HG02623 (cell line): ENCODE results near the gene NDUFAB1.
"Not testable (repeated sequence)": the region's sequence is repeated elsewhere in the genome, so short reads cannot be mapped to it uniquely, and the experiment has no call there.

Experiments
- ATAC-seq: cut with Tn5 transposase; IDR thresholded peaks from one replicate; pipeline ENCODE4 v1.9.1; 2021; ENCODE audit warnings: moderate library complexity; ENCODE audit not compliant: unreplicated experiment

Gene NDUFAB1

DNA sequence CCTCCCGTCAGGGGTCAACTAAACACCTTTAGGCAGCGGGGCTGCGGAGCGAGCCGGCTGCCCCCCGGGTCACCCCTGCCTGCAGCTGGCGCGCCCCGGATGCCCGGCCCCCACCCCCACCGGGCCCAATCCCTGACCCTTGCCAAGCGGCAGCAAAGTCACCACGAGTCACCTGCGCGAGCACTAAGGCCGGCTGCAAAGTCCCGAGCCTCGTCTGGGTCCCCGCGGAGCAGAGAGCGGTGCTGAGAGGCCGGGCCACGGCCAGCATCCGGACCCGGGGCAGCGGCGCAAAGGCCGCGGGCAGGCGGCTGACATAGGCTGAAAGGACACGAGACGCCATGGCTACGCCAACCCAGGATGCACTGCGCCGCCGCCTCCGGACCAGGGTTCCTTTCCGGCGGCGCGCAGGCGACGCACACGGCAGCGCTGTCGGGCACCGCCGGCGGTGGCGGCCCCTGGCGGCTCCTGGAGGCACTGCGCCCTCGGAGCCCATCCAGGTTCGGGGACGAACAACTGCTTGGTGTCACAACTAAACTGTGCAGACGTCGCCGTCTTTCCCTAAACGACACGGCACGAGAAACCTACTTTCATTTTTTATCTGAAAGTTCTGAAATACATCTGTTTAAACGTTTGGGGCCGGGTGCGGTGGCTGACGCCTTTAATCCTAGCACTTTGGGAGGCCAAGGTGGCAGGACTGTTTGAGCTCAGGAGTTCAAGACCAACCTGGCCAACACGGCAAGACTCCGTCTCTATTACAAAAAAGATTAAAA, at the start of gene NDUFAB1:
TSS of gene NDUFAB1 (minus strand) at position 366 of the 770 bp plus-strand sequence. CDS start at position 340, 26 bp downstream.
- ATAC-seq: peak; percentile 80

DNA sequence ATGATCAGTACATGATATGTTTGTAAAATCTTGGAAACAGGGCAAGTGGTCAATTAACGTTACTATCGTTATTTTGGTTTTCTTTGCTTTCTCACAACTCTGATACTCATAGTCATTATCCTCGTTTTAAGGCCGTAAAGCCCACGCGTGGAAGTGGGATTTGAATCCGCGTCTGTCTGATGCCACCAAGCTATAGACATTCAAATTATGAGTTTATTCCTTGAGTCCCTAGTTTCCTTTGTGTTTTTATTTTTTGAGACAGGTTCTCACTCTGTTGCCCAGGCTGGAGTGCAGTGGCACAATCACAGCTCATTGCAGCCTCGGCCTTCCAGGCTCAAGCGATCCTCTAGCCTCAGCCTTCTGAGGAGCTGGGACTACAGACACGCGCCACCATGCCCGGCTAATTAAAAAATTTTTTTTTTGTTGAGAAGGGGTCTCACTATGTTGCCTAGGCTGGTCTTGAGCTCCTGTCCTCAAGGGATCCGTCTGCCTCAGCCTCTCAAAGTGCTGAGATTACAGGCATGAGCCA, 46.2 kb upstream of the NDUFAB1 start:
- ATAC-seq: no peak

DNA sequence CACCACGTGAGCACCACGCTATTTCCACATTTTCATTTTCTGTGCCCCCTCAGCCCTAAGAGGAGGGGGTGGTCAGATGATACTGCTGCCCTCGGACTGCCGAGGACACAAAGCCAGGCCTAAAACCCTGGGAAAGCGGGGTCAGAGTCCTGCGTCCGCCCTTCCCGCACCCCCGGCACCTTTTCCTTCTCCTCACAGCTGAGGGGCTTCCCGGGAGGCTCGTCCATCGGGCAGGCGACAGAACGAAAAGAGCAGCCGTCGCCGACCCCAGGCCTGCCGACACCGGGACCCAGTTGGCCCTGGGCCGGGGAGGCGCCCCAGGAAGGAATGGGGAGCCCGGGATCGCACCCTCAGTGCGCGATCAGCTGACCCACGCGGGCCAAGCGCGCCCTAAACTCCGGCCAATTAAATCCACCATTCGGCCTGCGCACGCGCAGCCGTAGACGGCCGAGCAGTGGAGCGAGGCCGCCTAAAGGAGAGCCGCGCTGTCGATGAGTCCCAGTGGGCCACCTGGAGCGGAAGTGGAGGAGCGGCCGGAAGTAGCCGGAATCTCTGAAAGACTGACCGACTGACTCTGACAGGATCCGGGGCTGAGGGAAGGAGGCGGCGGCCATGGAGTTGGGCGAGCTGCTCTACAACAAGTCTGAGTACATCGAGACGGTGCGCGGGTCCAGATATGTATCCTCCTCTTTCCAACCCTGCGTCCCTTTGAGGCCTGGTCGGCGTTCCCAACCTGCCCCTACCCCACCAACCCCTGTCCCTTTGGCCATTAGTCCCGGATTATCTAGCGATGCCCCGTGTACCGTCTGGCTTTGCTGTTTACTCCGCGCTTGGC, 45.0 kb upstream of the NDUFAB1 start, which contains the start of the genes DCTN5 and PALB2:
TSS of gene DCTN5 (plus strand) at position 536 of the 835 bp plus-strand sequence. CDS start at position 613, 77 bp downstream.
TSS of gene PALB2 (minus strand) at position 380 of the 835 bp plus-strand sequence. CDS start at position 227, 153 bp downstream.
- ATAC-seq: peak; percentile 92

DNA sequence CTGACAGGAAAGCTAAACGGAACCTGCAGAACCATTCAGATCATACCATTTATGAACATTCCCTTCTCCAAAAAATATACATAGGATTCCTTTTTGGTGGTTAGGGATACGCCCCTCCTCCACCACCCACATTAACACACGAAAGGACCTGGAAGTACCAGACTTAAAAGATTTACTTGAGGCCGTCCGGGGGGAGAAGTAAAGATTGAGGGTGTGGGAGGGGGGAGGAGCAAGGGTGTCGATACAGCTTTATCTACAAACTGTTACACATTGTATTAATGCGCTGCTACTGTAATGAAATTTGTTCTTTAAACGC, 44.5 kb upstream of the NDUFAB1 start:
- ATAC-seq: no peak

DNA sequence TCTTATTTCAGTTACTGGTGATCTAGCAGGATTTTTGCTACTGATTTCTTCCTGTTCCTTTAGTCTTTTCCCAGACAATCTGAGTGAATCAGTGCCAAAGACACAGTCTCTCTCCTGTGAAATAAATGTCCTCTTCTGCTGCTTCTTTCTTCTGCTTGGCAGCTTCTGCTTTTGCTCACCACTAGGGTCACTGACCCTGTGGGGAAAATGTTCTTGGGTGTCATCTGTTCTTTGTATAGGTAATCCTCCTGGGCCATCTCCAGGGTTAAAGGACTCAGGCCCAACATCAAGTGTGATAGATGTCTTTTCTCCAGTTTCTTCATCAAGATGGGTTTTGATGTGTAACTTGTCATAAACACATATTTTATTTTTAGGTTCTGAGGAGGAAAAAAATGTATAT, 39.8 kb upstream of the NDUFAB1 start:
- ATAC-seq: no peak

DNA sequence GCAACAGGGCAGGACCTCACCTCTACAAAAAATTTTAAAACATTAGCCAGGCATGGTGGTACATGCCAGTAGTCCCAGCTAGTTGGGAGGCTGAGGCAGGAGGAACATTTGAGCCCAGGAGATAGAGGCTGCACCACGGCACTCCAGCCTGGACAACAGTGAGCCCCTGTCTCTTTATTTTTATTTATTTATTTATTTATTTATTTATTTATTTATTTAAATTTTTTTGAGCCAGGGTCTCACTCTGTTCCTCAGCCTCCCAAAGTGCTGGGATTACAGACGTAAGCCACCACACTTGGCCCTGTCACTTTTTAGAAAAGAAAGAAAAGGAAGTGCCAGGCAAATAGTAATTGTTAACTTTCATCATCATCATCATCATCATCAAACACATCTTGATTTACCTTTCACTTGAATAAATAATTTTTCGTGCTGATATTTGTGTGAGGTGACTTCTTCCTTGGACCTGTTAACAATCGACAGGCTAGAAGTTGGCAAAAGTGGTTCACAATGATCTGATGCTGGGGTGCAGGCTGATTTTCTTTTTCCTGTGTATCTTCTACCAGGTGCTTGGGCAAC, 38.4 kb upstream of the NDUFAB1 start:
- no peak for ATAC-seq

DNA sequence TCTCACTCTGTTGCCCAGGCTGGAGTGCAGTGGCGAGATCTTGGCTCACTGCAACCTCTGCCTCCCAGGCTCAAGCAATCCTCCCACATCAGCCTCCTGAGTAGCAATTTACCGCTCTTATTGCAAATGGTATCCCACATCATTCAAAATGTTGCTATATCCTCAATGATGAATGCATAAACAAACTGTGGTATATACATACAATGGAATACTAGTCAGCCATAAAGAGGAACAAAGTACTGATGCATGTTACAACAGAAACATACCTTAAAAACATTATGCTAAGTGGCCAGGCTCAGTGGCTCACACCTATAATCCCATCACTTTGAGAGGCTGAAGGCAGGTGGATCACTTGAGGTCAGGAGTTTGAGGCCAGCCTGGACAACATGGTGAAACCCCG, 35.8 kb upstream of the NDUFAB1 start:
- not testable (repeated sequence) for ATAC-seq

DNA sequence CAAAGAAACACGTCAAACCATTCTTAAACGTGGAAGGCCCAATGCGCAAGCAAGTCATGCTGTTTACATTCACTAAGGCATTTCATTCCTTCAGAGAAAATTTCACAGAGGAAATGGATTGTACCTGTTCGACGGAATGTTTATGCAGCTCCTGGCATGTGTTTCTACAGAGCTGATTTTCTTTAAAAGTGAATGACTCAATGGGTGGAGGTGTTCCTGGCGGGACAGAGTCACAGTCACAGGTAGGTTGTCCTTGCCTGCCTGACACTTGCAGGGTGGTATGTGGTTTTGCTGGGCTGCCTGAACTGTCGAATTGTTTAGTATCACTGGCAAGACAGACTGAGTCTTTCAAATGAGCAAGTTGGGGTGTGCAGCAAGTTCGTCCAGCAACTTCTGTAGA, 33.4 kb upstream of the NDUFAB1 start:
- ATAC-seq: no peak

DNA sequence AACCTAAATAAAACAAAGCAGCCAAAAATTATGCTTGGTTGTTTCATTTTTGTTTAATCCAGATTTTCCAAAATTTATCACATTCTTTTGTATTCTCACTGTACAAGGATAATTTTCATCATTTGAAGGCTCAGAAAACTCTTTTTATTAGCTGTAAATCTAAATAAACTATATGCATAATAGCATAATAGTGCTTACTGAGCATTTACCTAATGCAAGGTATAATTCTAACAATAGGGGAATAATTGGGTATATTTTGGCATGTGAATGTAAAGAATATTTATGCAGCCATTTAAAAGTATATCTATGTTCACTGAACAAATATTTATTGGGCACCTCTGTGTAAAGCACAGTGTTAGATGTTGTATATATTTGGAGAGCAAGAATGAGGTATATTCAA, 28.0 kb upstream of the NDUFAB1 start:
- no peak for ATAC-seq

DNA sequence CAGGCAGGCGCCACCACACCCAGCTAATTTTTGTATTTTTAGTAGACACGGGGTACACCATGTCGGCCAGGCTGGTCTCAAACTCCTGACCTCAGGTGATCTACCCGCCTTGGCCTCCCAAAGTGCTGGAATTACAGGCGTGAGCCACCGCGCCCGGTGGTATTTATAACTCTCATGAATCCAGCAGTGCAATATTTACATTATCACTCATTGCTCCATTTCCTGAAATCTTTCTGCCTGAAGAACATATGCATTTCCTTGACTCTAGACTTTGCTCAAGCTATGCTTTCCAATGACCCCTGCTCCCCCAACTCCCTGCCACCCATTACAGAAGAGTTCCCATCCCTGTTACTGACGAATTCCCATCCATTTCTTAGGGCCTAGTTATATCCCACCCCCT, 19.7 kb upstream of the NDUFAB1 start:
- no peak for ATAC-seq

DNA sequence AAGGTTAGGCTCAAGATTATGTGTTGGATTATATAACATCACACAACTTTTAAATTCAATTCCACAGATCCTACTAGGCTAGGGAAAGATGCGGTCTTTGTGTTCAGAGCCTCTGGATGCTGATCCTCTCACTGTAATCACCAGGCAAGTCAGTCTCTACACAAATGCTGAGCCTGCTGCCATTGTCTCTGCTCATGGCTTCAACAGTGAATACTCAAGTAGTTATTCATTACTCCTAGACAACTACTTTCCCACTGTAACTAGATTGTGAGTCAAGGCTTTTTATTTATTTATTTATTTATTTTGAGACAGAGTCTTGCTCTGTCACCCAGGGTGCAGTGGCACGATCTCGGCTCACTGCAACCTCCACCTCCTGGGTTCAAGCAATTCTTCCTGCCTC, 15.8 kb upstream of the NDUFAB1 start:
- ATAC-seq: no peak

DNA sequence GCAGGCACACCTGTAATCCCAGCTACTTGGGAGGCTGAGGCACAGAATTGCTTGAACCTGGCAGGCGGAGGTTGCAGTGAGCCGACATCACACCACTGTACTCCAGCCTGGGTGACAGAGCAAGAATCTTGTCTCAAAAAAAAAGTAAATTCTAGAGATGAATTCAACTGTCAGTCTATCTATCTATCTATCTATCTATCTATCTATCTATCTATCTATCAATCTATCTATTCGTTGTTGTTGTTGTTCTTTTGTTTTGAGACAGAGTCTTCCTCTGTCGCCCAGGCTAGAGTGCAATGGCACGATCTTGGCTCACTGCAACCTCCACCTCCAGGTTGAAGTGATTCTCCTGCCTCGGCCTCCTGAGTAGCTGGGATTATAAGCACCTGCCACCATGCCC, 14.8 kb upstream of the NDUFAB1 start:
- not testable (repeated sequence) for ATAC-seq

DNA sequence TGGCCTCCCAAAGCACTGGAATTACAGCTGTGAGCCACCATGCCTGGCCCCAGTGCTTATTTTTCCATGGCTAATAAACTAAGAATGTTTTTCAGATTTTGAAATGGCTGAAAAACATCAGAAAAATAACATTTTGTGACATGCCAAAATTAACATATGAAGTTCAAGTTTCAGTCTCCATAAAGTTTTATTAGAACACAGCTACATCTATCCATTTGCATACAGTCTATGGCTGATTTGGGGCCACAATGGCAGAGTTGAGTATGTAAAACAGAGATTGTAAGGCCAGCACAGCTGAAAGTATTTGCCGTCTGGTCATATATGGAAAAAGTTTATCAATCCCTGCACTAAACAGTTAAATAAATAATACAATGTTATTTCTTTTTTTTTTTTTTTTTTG, 13.8 kb upstream of the NDUFAB1 start:
- ATAC-seq: no peak

DNA sequence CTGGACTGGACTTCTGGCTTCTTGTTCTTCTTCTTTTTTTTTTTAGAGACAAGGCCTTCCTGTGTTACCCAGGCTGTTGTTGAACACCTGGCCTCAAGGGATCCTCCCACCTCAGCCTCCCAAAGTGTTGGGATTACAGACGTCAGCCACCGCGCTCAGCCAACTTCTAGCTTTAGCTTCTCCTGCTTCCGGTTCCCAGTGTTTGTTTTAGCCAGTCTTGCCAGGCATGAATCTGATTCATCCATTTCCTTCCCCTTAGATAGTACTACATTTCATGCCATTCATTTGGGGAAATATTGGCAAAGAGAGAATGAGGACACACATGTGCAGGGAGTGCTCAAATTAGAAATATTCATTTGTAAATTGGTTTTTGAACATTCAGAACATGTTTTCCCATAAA, 12.1 kb upstream of the NDUFAB1 start:
- no peak for ATAC-seq

DNA sequence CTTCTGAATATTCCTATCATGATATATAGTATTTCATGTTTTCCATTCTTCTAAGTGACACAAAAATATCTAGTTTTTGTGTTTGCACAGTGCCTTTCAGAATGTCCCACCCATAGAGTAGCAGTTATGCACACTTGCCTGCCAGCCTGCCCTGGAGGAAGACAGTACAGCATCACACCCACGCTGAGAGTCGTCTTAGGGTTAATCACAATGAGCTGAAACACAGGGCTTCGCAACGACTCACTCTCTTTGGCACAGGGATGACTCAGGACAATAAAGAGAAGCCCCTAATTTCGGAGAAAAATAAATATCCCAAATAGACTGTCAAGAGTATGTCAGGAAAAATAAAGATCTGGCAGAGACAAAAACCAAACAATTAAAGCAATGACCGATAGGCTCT, 11.6 kb upstream of the NDUFAB1 start:
- no peak for ATAC-seq

DNA sequence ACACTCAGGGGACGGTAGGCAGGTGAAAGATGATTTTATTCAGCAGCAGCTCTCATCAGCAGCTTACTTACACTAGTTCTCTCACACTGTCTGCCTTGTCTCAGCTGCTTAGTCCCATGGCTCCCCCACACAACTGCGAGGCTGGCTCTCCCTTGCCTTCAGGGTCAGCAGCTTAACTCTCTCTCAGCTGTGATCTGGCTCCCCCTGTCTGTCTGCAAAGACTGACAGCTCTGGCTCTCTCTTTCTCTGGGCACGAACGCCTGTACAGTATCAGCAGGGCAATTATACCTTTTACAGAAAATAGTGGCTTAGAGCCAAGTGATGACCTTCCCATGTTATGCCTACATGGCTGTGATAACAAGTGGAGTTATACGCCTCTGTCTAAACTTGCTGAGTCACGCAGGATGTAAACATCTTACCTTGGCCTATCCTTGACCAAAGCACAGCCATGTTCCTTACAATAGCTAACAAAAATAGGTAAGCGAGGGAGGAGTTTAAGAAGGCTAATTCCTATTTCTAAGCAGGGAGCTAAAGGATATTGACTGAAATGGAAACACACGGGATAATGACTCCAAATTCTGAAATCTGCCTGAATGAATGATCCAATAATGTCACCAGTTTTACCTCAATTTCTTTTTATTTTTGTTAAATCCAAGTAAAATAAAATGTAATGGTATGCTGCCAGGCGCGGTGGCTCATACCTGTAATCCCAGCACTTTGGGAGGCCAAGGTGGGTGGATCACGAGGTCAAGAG, 1.1 kb upstream of the NDUFAB1 start:
- no peak for ATAC-seq

DNA sequence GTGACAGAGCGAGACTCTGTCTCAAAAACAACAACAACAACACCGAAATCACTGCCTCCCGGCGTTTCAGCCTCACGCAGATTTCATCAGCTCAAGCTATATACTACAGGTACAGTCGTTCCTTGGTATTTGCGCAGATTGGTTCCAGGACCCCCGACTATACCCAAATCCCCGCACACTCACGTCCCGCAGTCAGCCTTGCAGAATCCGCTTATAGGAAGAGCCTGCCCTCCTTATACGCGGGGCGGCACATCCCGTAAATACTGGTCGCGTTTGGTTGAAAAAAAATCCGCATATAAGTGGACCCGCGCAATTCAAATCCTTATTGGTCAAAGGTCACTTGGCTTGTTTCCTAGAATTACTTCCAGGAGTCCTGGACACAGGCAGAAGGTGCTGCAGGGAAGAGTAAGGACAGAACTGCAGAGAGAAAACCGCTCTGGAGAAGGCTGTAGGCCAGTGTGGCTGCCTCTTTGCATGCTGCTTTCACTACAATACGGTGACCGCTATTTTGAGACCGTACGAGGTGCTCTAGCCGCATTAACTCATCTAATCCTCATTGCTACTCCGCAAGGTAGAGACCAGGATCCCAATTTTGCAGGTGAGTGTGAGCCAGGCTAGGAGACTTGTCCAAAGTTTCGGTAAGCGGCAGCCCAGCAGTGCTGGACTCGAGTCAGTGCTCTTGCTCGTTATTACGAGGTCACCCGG, 718 bp downstream of the NDUFAB1 start:
- no peak for ATAC-seq

DNA sequence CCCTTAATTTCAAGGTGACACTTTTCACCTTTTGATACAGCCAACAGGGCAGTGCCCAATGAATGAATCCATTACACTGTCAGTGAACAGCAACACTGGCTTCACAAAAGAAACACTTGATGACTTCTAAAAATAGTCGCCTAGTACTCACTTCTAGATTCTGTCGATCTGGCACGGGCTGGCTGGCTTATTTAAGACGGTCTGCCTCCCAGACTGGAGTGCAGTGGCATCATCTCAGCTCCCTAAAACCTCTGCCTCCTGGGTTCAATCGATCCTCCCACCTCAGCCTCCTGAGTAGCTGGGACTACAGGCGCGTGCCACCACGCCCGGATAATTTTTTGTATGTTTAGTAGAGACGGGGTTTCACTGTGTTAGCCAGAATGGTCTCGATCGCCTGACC, 1.9 kb downstream of the NDUFAB1 start:
- no peak for ATAC-seq

DNA sequence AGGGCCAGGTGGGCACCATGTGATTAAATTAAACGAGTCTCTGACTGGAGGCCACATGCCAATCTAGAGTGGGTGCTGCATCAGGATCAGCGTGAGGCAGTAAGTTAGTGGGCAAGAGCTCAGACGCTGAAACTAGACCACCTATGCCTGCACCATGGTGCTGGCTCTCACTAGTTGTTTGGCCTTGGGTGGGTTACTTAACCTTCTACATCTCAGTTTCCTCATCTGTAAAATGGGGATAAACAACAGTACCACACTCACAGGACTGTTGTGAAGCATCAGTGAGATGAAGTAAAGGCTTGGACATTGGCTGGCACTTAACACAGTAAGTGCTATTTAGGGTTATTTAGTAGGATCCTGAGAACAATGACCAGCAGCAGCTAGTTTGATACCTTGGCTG, 5.9 kb downstream of the NDUFAB1 start:
- ATAC-seq: no peak

DNA sequence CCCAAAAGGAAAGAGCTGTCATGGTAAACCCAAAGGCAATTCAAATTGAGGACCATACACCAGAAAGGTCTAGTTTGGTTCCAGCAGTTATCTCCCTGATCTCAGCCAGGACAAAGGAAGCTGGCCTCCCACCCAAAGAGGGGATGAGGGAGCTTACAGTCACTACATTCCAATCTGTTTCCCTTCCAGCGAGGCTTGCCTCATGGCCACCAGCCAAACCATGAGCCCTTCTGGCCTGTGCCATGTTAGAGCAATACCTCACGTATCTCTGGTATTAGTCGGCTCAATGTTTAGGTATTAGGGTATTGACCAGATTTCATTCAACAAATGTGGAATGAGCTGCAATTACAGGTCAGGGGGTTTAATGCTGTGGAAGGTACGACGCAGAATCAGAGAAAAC, 8.4 kb downstream of the NDUFAB1 start:
- no peak for ATAC-seq
